Stimulated activated CD8-positive, alpha-beta memory T cell treated with anti-CD3 and anti-CD28 coated beads, Interleukin-7, amount 100 ng/mL, for 24 hours (primary cell): ENCODE measurements around the gene BSCL2.
"Not testable (repeated sequence)": the region's sequence is repeated elsewhere in the genome, so short reads cannot be mapped to it uniquely, and the experiment has no call there.

Experiments used
- DNase-seq: peaks from one replicate; pipeline ENCODE4 v3.0.0-alpha.2; 2020; ENCODE audit warnings: low read depth

BSCL2 gene

DNA sequence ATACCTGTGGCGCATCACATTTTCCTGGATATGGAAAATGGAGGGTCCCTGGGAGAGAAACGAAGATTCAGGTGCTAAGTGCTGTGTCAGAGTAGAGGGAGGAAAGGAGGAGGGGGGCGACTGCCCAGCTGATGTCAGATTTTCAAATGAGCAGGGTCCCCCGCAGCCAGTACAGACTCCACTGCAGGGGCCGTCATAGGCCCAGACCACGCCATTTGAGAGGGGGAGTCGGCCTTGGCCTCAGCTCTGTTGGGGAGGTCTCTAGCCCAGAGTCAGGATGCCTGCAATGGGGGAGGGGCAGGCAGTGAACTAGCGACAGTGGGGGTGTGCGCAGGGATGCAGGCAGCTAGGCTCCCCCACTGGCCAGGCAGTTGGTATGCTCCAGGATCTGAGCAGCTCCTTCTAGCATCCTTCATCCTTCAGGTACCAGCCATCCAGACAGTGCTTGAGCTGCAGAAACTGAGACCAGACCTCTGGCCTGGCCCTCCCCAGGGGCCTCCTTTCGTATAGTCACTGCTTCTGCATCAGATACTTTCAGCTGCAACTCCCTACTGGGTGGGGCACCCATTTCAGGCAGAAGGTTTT lies at the start of gene BSCL2, which contains the start of gene GNG3:
TSS of gene BSCL2 (minus strand) at position 148 of the 585 bp plus-strand sequence. CDS start 229 bp downstream, outside the sequence.
TSS of gene GNG3 (plus strand) at position 400 of the 585 bp plus-strand sequence. CDS start 620 bp downstream, outside the sequence.
- DNase-seq = no peak

DNA sequence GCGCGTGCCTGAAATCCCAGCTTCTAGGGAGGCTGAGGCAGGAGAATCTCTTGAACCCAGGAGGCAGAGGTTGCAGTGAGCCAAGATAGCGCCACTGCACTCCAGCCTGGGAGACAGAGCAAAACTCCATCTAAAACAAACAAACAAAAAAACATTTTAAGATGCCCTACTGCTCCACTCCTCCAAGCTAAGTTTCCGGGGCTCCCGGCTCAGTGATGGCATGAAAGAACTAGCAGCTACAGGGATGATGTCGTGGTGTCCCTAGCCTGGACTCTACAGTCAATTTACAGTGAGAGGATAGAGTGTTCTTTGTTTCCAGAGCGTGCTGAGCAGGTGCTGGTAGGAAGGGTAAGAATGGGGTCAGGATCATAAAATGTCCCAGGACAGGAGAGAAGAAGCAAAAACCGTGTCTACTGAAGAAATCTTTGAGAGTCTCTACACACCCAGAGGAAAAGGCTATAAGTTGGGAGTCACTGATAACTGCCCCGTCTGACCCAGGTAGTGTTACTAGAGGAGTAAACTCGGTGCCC lies 47.9 kb upstream of the BSCL2 start:
- no peak for DNase-seq

DNA sequence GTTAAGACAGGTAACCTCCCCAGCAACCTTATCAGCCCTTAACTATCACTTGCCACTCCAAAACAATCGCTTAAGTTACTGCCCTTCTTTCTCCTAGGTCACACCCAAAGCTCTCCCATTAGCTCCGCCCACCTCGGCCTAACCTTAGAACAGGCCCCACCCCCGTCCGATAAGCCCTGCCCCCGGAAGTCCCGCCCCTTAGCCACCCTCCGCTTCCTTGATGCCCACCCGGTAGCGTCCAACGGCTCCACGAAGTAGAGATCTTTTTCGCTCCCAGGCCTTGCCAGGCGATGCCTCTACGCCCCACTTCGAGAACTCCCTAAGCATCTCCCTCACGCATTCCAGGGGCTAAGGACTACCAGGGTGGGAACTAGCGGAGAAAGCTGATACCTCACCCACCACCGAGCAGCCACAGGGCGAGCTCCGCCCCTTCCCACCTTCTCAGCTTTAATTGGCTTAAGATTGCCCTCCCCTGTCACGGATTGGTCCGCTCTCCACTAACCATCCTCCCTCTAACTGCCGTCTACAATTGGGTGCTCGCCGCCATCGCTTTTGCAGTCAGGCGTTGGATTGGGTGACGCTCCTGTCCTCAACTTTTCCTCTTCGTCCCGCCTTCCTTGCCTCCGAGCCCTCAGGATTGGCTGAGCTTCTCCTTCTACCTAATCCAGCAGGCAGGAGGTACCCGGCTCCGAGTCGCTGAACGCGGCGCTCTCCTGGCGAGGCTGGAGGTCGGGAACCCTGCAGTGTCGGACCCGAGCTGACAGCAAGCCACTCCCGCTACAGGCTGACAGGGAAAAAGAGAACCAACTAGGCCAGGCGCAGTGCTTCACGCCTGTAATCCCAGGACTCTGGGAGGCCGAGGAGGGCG lies 46.7 kb upstream of the BSCL2 start, which contains the start of gene ZBTB3:
TSS of gene ZBTB3 (minus strand) at position 425 of the 868 bp plus-strand sequence. CDS start 496 bp downstream, outside the sequence.
- peak; percentile 95 for DNase-seq

DNA sequence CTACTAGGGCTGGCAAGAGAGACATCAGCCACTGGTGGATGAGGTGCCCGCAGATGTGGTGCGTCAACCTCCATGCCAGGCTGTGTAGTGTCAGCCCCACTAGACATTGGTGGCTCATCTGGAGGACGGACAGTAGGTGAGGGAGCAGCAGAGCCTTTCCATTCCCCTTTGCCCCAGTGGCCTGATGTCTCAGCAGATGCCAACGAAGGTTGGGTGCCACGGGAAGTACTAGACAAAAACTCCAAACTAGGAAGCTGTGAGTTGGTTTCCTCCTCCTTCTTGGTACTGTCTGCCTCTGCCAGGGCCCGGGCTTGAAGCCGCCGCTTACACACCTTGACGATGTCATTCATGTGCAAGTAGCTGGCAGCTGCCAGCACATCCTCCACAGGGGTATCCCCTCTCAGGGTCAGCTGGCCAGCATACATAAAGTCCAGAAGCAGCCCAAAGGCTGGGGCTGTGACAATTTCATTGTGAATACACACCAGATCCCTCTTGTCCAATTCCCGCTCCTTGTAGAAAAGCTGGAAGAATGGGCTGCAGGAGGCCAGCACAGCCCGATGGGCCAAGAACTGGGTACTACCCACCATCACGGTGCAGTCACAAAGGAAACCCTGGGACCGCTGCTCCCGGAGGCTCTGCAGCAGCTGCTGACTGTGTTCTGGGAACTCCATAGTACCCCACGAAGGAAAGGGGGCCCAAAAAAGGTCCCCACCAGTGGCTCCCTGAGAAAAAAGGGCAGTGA lies 45.9 kb upstream of the BSCL2 start:
- no peak for DNase-seq

DNA sequence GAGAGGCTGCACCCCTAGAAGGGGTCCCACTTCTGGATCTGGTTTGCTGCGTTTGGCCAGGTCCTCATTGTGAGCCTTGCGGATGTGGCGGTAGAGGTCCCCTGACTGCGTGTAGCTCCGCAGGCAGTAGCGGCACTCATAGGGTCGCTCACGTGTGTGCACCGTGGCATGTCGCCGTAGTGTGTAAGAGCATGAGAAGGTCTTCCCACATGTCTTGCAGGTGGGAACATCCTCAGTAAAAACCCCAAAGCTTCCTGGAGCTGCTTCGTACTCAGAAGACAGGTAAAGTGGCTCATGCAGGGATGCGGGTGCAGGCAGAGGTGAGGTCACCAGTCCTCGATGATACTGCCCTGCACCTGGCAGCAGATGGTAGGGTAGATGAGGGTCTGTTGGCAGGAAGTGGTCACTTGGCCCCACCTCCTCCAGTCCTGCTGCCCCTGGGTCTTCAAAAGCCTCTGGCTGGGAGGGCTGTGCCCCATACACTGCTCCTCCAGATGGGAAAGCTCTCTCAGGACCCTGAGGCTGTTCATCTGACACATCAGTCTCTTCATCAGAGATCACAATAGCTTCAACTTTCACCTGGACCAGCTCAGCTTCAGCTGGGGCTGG lies 45.1 kb upstream of the BSCL2 start:
- DNase-seq = no peak

DNA sequence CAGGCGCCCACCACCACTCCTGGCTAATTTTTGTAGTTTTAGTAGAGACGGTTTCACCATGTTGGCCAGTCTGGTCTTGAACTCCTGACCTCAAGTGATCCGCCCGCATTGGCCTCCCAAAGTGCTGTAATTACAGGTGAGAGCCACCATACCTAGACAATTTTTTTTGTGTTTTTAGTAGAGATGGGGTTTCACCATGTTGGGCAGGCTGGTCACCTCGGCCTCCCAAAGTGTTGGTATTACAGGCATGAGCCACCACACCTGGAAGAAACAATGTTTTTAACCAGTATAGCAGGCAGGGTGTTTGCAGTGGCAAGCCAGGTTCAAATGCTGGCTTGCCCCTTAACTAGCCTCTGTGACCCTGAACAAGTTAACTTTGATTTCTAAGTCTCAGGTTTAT lies 42.7 kb upstream of the BSCL2 start:
- DNase-seq = not testable (repeated sequence)

DNA sequence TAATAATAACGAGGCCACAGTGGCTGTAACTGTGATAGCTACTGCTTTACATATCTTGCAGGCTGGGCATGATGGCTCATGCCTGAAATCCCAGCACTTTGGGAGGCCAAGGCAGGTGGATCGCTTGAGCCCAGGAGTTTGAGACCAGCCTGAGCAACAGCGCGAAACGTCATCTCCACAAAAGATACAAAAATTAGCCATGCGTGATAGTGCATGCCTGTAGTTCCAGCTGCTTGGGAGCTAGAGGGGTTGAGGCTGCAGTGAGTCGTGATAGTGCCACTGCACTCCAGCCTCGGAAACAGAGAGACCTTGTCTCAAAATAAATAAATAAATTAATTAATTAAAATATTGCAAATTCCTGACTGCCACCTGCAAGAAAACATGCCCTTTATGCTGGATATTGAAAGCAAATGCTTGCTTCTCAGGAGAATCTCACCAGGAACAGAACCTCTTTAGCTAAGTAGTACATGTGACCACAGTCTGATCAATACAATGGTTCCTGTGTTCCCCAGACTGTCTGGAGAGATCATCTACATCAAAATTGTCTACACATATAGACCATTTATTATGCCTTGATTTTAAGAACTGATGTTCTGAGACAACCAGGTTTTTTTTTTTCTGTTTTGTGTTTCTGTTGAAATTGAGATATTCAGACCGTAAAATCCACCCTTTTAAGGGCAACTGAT lies 40.4 kb upstream of the BSCL2 start:
- DNase-seq = no peak

DNA sequence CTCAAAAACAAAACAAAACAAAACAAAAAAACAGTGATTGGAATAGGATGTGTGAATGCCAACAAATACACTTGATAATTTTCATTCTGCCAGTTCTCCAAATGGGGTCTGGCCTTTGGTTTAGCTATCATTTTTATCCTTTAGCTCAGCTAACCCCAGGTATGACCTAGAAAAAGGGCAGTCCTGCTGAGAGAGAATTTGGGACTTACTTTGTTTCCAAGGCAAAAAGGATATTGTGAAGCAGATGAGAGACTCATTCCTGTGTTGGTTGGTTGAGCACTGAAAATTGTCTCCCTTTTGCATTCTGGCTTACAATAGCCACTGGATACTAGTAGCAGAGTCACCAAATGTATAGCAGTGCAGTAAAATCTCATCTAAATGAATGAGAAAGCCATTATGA lies 30.0 kb upstream of the BSCL2 start:
- DNase-seq = no peak

DNA sequence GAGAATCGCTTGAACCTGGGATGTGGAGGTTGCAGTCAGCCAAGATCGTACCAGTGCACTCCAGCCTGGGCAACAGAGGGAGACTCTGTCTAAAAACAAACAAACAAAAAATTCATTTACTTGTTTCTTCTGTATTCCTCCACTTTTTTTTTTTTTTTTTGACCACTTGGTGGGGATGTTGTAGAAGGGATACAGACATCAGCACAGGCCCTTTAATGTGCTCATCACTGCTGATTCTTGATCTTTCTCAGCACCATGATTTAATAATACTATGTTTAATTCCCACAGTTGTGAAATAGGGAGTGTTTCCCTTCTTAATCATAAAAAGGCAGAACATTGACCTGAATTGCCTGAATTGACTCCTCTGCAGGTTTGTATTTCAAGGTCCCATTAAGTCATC lies 25.6 kb upstream of the BSCL2 start:
- DNase-seq = no peak

DNA sequence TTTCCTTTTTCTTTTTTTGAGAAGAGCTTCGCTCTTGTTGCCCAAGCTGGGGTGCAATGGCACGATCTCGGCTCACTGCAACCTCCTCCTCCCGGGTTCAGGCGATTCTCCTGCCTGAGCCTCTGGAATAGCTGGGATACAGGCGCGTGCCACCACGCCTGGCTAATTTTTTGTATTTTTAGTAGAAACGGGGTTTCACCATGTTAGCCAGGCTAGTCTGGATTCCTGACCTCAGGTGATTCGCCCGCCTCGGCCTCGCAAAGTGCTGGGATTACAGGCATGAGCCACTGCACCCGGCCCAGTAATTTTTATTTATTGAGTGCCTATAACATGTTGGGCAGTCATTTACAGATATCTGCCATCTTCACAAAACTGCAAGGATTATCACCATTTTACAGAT lies 22.9 kb upstream of the BSCL2 start:
- DNase-seq = not testable (repeated sequence)

DNA sequence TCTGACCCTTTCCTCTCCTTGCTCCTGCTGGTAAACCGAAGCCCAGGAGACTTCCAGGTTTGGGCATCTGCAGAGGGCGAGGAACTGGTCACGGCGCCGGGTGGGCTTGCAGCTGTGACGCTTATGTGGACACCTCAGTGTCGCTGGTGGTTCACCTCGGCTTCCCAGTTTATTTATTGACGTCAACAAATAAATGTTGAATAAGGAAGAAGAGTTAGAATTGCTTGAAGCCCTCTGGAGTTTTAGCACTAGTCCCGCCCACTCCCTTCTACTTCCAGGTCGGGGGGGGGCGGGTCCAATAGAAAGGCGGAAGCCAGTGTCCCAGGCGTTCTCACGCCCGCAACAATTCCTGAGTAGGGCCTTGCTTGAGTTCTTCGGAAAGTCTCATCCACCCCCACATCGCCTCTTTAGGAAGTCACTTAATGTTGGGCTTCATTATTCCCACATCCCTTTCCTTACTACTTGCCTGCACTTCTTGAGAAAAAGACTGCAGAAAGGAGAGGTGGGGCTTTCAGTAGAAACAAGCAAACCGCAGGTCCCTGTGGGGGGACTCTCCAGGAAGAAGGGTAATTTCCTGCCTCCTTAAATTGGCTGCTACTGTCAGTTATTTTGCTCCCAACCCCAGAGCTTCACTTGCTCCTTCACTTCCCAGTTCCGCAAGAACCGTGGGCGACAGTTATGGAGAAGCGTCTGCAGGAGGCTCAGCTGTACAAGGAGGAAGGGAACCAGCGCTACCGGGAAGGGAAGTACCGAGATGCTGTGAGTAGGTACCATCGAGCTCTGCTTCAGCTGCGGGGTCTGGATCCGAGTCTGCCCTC lies 21.2 kb upstream of the BSCL2 start, which contains the start of gene TTC9C:
TSS of gene TTC9C (plus strand) at position 316 of the 818 bp plus-strand sequence. CDS start at position 679, 363 bp downstream.
- DNase-seq = peak; percentile 60

DNA sequence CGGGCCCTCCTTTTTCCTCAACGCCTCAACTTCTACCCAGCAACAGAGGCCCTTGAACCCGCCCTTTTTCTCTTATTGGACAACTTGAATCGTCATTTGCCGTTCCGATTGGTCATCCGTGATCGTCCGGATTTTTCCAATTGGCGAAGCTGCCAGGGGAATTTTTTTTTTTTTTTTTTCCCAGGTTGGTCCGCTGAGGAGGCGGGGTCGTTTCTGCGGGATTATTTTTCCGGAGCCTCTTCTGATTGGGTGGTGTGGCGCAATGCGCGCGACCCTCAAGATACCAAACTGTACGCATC lies 20.6 kb upstream of the BSCL2 start:
- peak; percentile 49 for DNase-seq

DNA sequence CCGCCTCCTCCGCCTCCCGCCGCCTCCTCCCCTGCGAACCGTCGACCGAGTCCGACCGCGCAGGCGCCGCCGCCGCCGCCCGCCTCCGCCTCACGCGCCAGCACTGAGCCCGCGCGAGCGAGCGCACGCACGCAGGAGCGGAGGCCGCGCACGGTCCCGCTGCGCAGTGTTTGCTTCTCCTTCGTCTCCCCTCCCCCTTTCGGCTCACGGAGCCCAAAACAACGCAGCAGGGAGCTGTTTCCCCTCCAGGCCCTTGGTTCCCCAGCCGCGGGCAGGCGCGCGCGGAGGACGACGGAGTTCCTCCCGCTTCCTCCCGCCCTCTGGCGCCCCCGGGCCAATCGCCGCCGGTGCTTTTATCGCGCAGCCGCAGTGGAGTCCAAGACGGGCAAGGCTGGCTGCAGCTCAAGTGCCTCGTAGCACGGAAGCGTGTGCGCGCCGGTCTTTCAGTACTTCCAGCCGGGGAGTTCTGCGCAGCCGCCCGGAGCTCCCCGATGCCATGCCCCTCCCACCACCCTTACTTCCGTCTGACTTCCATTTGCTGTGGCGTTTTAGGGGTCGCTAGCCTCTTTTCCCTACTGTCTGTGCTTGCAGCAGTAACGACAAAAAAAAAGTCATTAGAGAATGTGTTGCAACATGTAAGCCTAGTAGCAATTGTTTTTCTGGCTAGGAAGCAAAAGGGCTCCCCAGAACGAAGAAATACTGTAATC lies 20.1 kb upstream of the BSCL2 start, which contains the start of gene HNRNPUL2:
TSS of gene HNRNPUL2 (minus strand) at position 293 of the 707 bp plus-strand sequence. CDS start 301 bp downstream, outside the sequence.
- DNase-seq = peak; percentile 94

DNA sequence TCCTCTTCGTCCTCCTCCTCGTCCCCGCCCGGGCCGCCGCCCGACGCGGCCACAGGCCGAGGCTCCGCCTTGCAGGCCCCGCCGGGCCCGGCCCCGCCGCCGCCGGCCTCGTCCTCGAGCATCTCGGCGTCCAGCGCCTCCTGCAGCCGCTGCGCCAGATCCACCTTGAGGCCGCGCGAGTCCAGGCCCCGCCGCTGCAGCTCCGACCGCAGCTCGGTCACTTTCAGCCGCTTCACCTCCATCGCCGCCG lies 19.6 kb upstream of the BSCL2 start:
- DNase-seq = no peak

DNA sequence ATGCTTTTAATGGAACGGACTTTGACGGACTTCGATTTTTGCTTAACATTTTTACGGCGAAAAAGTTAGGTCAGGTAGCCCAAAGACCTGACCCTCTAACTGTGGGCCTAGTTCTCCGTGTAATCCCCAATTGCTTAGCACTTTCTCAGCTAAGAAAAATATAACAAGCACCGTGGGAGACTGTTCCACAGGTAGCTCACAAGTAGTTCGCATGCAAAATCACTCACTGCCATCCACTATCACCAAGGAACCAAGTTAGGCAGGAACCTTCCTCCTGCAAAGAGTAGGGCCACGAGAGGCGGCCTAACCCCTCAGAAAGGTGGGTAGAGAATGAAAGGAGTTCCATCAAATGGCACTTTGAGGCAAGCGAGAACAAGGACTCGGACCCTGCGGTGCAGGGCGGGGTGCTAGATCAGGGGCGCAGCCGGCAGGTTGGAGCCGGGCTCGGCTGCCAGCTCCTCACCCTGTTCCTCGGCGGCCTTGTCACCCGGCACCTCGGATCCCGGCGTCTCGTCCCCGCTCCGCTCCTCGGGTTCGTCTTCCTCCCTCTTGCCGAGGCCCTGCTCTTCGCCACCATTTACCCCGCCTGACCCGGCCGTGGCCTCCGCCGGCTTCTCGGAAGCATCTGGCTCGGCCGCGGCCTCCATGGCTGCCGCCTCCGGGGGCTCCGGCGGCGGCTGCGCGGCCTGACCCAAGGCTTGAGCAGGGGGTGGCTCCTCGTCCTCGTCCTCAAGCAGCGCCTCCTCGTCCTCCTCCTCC lies 19.1 kb upstream of the BSCL2 start:
- no peak for DNase-seq

DNA sequence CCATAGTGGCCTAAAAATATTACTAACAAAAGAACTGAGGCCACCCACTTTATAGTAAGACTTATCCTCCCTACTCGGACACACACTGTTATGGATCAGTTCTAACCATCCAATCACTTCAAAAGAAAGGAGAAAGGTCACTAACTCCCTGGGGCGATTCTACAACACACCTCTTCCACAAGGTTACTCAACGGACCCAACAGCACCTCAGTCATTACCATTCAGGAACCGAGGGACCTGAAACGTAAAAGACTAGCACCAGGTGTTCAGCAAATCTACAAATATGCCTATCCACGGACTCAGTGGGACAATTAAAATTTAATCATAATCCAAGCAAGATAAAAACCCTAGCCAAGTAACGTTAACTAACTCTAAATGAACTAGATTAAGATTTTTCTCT lies 18.4 kb upstream of the BSCL2 start:
- no peak for DNase-seq

DNA sequence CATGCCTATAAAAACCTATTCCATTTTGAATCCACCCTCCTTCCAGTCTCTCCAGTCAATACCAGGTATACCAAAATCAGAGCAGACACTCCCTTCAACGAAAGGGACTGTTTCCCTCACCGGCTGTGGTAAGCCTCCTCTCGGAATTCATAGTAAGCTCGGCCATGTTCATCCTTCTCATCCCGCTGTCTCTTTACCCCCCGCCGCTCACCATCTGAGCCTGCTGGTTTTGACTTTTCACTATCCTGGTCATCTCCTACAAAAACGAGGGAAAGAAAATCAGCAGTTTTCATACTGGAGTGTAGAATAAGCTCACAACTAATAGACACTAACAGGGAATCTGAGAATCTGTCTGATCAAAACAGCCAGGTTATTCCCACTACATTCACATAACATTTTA lies 16.9 kb upstream of the BSCL2 start:
- DNase-seq = no peak

DNA sequence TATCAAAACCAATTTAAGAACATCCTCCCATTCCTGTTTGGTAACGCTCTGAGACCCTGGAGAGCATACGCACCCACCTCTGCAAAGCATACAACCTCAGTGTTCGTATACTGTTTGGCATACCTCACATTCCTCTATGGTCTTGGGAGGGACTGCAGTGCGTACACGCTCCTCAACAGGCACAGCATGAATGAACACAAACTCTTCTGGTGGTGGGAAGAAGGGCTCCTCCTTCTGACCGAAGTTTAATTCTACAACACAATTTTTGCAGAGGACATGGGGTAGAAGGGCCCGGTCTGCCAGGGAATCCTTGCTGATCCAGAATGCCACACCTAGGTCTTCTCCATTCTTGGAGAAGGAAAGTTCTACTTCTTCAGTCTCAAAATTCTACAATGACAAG lies 14.8 kb upstream of the BSCL2 start:
- DNase-seq = no peak

DNA sequence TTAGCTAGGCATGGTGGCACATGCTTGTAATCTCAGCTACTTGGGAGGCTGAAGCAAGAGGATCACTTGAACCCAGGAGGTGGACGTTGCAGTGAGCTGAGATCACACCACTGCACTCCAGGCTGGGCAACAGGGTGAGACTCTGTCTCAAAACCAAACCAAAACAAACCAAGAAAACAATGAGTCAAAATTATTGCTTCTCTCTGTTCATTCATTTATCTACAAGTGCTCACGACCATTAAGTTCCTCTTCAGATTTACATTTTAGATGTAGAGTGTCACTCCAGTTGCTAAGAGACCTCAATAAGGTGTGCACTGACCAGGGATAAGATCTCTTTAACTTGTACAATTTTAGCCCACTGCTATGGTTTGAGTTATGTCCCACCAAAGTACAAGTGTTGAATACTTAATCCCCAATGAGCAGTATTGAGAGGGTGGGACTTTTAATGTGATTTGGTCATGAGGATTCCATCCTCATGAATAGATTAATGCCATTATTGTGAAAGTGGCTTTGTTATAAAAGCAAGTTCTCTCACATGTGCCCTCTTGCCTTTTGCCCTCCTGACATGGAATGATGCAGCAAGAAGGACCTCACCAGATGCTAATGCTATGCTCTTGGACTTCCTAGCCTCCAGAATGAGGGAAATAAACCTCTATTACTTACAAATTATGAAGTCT lies 12.2 kb upstream of the BSCL2 start:
- no peak for DNase-seq
